K562 (cell line): ENCODE data around the gene MPDU1. TPM values are rescaled to one million over a fixed set of nuclear protein-coding genes. Genes with fewer than 3 reads are reported as not detected.

Experiments
- CHD1 ChIP-seq: fragments of 200-600 bp; sonication (generic); IDR thresholded peaks from one replicate; pipeline ENCODE4 v1.6.1; 2012; ENCODE audit warnings: mild to moderate bottlenecking, moderate library complexity, low read length, inconsistent platforms
- FOXA1 ChIP-seq: fragments of 450-650 bp; IDR thresholded peaks from 2 replicates; pipeline ENCODE4 v1.6.1; 2016; ENCODE audit warnings: mild to moderate bottlenecking, borderline replicate concordance
- HNRNPL ChIP-seq: fragments of 200-400 bp; formaldehyde crosslinking; IDR thresholded peaks from 2 replicates; pipeline ENCODE4 v1.6.1; 2017; ENCODE audit warnings: low read depth, mild to moderate bottlenecking, low read length
- KLF13 ChIP-seq: fragments of 450-650 bp; IDR thresholded peaks from 2 replicates; pipeline ENCODE4 v1.6.1; 2016; ENCODE audit warnings: missing genetic modification characterization, low read depth, mild to moderate bottlenecking, missing compliant biosample characterization, moderate library complexity, borderline replicate concordance
- POLR2AphosphoS2 ChIP-seq: IDR thresholded peaks from 2 replicates; pipeline ENCODE4 v1.6.1; 2012; ENCODE audit warnings: low read length, improper control_type of control experiment
- PRPF4 ChIP-seq: fragments of 200-400 bp; formaldehyde crosslinking; IDR thresholded peaks from one replicate; pipeline ENCODE4 v1.6.1; 2017; ENCODE audit warnings: low read length, low read depth, mild to moderate bottlenecking; ENCODE audit not compliant: insufficient read depth, poor library complexity, severe bottlenecking
- SAFB2 ChIP-seq: fragments of 200-400 bp; formaldehyde crosslinking; IDR thresholded peaks from 2 replicates; pipeline ENCODE4 v1.6.1; 2018; ENCODE audit warnings: borderline replicate concordance, low read length, low read depth, moderate library complexity; ENCODE audit not compliant: severe bottlenecking
- U2AF1 ChIP-seq: fragments of 200-400 bp; formaldehyde crosslinking; optimal IDR thresholded peaks from 2 replicates; pipeline ENCODE3; 2017; ENCODE audit warnings: mild to moderate bottlenecking, low read depth, low read length, moderate library complexity
- ZNF212 ChIP-seq: fragments of 450-650 bp; formaldehyde crosslinking; IDR thresholded peaks from 2 replicates; pipeline ENCODE4 v1.4.0; 2020; ENCODE audit warnings: mild to moderate bottlenecking
- ZNF561 ChIP-seq: fragments of 450-650 bp; formaldehyde crosslinking; conservative IDR thresholded peaks from 2 replicates; pipeline ENCODE4 v1.4.0; 2020; ENCODE audit warnings: mild to moderate bottlenecking, moderate library complexity
- ZNF707 ChIP-seq: fragments of 250-450 bp; sonication (Bioruptor Pico); conservative IDR thresholded peaks from 2 replicates; pipeline ENCODE4 v1.8.0; 2022; ENCODE audit warnings: inconsistent platforms, mild to moderate bottlenecking, moderate library complexity
- polyA plus RNA-seq, 8 experiments: library from polyadenylated mRNA; depleted of rRNA in 4 of 8; stranded (reverse) in 5 of 8; unstranded in 3 of 8; fragments of >200 nt; fragmentation: Nextera tagmentation in 2 of 8; fragmentation: Illumina TruSeq in 1 of 8; extraction: Ambion mirVana in 2 of 8; extraction: Trizol in 1 of 8; gene quantifications; 2 replicates each; pipeline versions ENCODE4 v1.2.1 to v1.2.3, GENCODE V29; 2011 to 2014; ENCODE audit warnings: inconsistent platforms in 1 of 8, missing spikeins in 1 of 8
- total RNA-seq, 7 experiments: library from RNA; depleted of rRNA in 6 of 7; stranded (reverse); fragments of >200 nt in 6 of 7; fragmentation: Illumina TruSeq in 2 of 7; extraction: Trizol in 2 of 7; gene quantifications; 2 replicates each; pipeline versions ENCODE4 v1.2.1 to v1.2.3, GENCODE V29; 2011 to 2021; ENCODE audit warnings: low replicate concordance in 1 of 7
- TF ChIP-seq, protein P1 (sequence below): fragments of 250-450 bp; sonication (Bioruptor Pico); IDR thresholded peaks from 2 replicates; pipeline ENCODE4 v1.8.0; 2021; ENCODE audit warnings: mild to moderate bottlenecking, moderate library complexity
- TF ChIP-seq, protein P2 (sequence below): fragments of 250-450 bp; sonication (Bioruptor Pico); IDR thresholded peaks from 2 replicates; pipeline ENCODE4 v1.4.0; 2020; ENCODE audit warnings: mild to moderate bottlenecking, moderate library complexity
- TF ChIP-seq, protein P3 (sequence below): fragments of 250-450 bp; sonication (Bioruptor Pico); IDR thresholded peaks from 2 replicates; pipeline ENCODE4 v1.8.0; 2022; ENCODE audit warnings: inconsistent platforms
- TF ChIP-seq, protein P4 (sequence below): fragments of 250-450 bp; sonication (Bioruptor Pico); IDR thresholded peaks from 2 replicates; pipeline ENCODE4 v1.4.0; 2020; ENCODE audit warnings: borderline replicate concordance
- TF ChIP-seq, protein P5 (sequence below), 2 experiments: fragments of 200-800 bp in 1 of 2; sonication (Bioruptor generic) in 1 of 2; sonication (generic) in 1 of 2; formaldehyde crosslinking in 1 of 2; IDR thresholded peaks in 1 of 2; conservative IDR thresholded peaks in 1 of 2; 2 replicates each; pipeline versions ENCODE4 v1.5.0 to v1.6.1; 2016 to 2020; ENCODE audit warnings: missing compliant biosample characterization in 1 of 2, missing genetic modification characterization in 1 of 2, missing genetic modification reagents in 1 of 2

The MPDU1 gene
- total and polyA plus RNA-seq, 9 of the 15 experiments (the other 6 are each of a cell fraction or from before 2014, with no cell fraction given): 4.9 to 179 (median 77.1) TPM

DNA sequence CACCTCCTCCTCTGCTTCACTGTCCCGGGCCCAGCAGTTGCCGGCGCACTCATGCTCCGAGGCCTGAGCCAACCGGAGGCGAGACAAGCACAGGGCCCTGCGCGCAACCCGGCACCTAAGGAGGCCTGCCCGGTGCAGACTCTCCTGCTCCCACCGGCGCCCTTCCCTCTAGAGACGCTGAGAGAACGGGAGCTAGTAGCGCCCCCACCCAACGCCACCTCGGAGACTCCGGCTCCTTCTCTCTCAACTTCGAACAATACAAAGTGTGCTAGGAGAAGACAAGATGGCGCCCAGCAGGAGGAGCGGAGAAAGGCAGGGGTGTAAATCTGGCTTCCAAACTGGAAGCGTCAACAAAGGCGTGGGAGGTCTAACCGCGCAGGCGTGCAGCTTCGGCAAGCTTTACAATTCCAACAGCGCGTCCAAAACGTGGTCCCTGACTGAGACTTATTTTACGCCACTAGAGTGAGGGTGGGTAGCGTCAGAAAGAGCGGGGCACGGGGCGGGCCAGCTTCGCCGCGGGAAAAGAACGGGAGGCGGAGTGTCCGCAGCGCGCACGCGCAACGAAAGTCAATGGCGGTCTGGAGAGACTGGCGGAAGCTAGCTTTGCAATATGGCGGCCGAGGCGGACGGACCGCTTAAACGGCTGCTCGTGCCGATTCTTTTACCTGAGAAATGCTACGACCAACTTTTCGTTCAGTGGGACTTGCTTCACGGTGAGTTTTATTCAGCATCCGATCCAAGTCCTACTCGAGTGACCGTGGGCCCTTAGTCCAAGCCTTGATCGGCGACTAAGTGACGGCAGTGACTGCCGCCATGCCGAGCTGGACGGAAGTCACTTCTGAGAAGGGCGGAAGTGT is at the start of gene MPDU1 (continued):
- TF ChIP-seq, protein P1, sequence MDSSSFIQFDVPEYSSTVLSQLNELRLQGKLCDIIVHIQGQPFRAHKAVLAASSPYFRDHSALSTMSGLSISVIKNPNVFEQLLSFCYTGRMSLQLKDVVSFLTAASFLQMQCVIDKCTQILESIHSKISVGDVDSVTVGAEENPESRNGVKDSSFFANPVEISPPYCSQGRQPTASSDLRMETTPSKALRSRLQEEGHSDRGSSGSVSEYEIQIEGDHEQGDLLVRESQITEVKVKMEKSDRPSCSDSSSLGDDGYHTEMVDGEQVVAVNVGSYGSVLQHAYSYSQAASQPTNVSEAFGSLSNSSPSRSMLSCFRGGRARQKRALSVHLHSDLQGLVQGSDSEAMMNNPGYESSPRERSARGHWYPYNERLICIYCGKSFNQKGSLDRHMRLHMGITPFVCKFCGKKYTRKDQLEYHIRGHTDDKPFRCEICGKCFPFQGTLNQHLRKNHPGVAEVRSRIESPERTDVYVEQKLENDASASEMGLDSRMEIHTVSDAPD (CRISPR knock-in tag): no peak
- TF ChIP-seq ZNF212 (CRISPR knock-in tag) (no peak), HNRNPL (no peak), U2AF1 (no peak), KLF13 (tag) (no peak), ZNF561 (CRISPR knock-in tag) (no peak), ZNF707 (CRISPR knock-in tag) (no peak), SAFB2 (no peak), FOXA1 (no peak), PRPF4 (no peak), POLR2AphosphoS2 (no peak; the same call in 1 of the 2 replicates), CHD1 (no peak)
- TF ChIP-seq, protein P2, sequence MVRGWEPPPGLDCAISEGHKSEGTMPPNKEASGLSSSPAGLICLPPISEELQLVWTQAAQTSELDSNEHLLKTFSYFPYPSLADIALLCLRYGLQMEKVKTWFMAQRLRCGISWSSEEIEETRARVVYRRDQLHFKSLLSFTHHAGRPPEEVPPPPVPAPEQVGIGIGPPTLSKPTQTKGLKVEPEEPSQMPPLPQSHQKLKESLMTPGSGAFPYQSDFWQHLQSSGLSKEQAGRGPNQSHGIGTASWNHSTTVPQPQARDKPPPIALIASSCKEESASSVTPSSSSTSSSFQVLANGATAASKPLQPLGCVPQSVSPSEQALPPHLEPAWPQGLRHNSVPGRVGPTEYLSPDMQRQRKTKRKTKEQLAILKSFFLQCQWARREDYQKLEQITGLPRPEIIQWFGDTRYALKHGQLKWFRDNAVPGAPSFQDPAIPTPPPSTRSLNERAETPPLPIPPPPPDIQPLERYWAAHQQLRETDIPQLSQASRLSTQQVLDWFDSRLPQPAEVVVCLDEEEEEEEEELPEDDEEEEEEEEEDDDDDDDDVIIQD: no peak
- TF ChIP-seq, protein P3, sequence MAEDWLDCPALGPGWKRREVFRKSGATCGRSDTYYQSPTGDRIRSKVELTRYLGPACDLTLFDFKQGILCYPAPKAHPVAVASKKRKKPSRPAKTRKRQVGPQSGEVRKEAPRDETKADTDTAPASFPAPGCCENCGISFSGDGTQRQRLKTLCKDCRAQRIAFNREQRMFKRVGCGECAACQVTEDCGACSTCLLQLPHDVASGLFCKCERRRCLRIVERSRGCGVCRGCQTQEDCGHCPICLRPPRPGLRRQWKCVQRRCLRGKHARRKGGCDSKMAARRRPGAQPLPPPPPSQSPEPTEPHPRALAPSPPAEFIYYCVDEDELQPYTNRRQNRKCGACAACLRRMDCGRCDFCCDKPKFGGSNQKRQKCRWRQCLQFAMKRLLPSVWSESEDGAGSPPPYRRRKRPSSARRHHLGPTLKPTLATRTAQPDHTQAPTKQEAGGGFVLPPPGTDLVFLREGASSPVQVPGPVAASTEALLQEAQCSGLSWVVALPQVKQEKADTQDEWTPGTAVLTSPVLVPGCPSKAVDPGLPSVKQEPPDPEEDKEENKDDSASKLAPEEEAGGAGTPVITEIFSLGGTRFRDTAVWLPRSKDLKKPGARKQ: no peak
- TF ChIP-seq, protein P4, sequence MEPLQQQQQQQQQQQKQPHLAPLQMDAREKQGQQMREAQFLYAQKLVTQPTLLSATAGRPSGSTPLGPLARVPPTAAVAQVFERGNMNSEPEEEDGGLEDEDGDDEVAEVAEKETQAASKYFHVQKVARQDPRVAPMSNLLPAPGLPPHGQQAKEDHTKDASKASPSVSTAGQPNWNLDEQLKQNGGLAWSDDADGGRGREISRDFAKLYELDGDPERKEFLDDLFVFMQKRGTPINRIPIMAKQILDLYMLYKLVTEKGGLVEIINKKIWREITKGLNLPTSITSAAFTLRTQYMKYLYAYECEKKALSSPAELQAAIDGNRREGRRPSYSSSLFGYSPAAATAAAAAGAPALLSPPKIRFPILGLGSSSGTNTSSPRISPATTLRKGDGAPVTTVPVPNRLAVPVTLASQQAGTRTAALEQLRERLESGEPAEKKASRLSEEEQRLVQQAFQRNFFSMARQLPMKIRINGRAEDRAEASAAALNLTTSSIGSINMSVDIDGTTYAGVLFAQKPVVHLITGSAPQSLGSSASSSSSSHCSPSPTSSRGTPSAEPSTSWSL (CRISPR knock-in tag): no peak
- TF ChIP-seq, protein P5, sequence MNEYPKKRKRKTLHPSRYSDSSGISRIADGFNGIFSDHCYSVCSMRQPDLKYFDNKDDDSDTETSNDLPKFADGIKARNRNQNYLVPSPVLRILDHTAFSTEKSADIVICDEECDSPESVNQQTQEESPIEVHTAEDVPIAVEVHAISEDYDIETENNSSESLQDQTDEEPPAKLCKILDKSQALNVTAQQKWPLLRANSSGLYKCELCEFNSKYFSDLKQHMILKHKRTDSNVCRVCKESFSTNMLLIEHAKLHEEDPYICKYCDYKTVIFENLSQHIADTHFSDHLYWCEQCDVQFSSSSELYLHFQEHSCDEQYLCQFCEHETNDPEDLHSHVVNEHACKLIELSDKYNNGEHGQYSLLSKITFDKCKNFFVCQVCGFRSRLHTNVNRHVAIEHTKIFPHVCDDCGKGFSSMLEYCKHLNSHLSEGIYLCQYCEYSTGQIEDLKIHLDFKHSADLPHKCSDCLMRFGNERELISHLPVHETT (CRISPR knock-in tag; conservative IDR thresholded peaks at IDR 0.05 in 1 of 2, IDR thresholded peaks at IDR 0.05 in 1 of 2): peak in 1 of 2 experiments; percentile 87; a peak in 2 of 4 replicates
